GM21360 (cell line): ENCODE results near the gene RNF7.
"Not testable (repeated sequence)": the region's sequence is repeated elsewhere in the genome, so short reads cannot be mapped to it uniquely, and the experiment has no call there.

Source experiments
- ATAC-seq: cut with Tn5 transposase; IDR thresholded peaks from one replicate; pipeline ENCODE4 v1.9.1; 2021; ENCODE audit warnings: mild to moderate bottlenecking, moderate library complexity; ENCODE audit not compliant: unreplicated experiment

Gene RNF7

GRCh38 chr3:141777957-141778813 is 40.1 kb downstream of the RNF7 start:
- no peak for ATAC-seq

GRCh38 chr3:141779667-141780066 is 41.6 kb downstream of the RNF7 start:
- ATAC-seq: no peak

- ATAC-seq: no peak
Observed at GRCh38 chr3:141782386-141782932, 44.4 kb downstream of the RNF7 start.

GRCh38 chr3:141783632-141784031 is 45.5 kb downstream of the RNF7 start:
- no peak for ATAC-seq

GRCh38 chr3:141784096-141784495 is 46.0 kb downstream of the RNF7 start:
- no peak for ATAC-seq

- no peak for ATAC-seq
Observed at GRCh38 chr3:141784531-141784930, 46.4 kb downstream of the RNF7 start.

GRCh38 chr3:141788149-141788548 is 50.1 kb downstream of the RNF7 start:
- no peak for ATAC-seq

GRCh38 chr3:141788750-141789149 is 50.7 kb downstream of the RNF7 start:
- not testable (repeated sequence) for ATAC-seq

- no peak for ATAC-seq
Observed at GRCh38 chr3:141789281-141789680, 51.2 kb downstream of the RNF7 start.

- no peak for ATAC-seq
Observed at GRCh38 chr3:141790171-141790570, 52.1 kb downstream of the RNF7 start.

GRCh38 chr3:141792495-141792894 is 54.4 kb downstream of the RNF7 start:
- no peak for ATAC-seq

- ATAC-seq: no peak
Observed at GRCh38 chr3:141793476-141794260, 55.6 kb downstream of the RNF7 start.

GRCh38 chr3:141795276-141795675 is 57.2 kb downstream of the RNF7 start:
- no peak for ATAC-seq

GRCh38 chr3:141795741-141796080 is 57.6 kb downstream of the RNF7 start:
- ATAC-seq: no peak

GRCh38 chr3:141796081-141796888 is 58.2 kb downstream of the RNF7 start:
- peak; percentile 95 for ATAC-seq
